Measurements from ENCODE around the gene GPR143.
"Not testable (repeated sequence)": the region's sequence is repeated elsewhere in the genome, so short reads cannot be mapped to it uniquely, and the experiment has no call there.

The GPR143 gene

DNA sequence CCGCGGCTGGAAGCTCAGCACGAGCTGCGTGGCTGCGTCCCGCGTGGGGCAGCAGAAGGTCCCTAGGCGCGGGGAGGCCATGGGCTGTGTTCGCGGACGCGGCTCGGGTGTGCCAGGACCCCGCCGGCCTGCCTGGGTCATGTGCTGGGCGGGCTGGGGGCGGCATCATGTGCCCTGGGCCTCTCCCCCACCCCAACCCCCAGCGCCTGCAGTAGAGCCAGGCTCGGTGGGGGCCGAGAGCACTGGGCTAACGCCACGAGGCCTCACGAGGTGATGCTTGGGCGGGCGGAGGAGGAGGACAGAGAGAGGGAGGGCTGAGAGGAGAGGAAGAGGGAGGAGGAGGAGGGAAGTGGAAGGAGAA lies at the start of gene GPR143:
Gene GPR143 (minus strand): TSS at position 111 of the 361 bp plus-strand sequence. CDS start 30 bp downstream, at position 81.
- DNase-seq: no peak

DNA sequence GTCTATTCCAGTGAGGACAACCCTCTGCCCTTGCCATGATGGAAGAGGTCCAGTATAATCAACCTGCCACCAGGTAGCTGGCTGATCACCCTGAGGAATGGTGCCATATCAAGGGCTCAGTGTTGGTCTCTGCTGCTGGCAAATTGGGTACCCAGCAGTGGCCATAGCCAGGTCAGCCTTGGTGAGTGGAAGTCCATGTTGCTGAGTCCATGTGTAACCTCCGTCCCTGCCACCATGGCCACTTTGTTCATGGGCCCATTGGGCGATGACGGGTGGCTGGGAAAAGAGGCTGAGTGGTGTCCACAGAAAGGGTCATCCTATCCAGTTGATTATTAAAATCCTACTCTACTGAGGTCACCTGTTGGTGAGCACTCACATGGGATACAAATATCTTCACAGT lies 45.4 kb upstream of the GPR143 start:
- not testable (repeated sequence) for DNase-seq

DNA sequence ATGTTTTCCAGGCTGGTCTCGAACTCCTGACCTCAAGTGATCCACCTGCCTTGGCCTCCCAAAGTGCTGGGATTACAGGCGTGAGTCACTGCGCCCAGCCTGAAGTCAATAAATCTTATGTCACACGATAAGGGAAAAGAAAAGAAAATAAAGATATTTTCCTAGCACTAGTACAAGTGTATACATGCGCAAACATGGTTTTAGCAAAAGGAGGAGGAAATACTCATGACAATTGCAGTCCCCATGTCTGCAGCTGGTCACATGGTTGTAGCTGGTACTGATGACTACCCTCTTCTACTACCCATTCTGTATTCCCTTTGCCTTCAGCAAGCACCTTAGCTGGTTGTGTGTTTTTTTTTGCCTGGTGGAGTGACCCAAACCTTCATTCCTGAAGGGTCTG lies 44.2 kb upstream of the GPR143 start:
- not testable (repeated sequence) for DNase-seq

DNA sequence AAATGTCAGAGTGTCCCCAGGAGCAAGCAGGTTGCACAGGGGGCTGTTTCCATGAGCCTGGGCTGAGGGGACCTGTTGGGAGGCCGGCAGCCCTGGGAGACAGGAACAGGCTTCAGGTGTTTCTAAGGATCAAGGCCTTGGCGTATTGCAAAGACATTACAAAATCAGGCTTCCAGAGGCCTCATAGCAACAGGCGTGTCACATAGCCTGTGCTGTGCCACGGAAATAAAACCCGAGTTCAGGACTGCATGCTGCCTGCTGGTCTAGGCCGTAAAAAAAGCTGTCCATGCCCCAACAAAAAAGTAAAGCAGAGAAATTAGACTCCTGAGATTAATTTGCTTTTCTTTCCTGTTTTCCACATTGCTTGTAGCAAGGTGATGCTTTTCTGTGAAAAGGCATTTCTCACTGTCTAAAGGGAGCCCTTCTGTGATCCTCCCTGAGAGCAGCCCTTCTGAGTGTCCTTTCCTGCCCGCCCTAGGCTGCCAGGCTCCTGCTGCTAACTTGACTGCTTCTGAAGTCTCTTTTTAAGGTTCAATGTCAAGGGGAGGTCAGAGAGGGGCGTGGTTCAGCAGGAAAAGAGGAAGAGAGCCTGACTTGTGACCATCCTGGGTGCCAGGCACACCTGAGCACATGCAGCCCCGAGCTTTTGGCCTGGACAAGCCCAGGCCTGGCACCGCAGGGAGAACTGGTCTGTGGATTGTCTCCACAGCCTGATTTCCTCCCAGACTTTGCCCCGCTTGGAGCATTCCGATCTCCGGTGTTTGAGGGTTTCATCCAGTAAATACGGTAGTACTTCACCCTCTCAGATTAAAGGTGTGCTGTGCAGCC lies 41.9 kb upstream of the GPR143 start:
- DNase-seq: no peak

DNA sequence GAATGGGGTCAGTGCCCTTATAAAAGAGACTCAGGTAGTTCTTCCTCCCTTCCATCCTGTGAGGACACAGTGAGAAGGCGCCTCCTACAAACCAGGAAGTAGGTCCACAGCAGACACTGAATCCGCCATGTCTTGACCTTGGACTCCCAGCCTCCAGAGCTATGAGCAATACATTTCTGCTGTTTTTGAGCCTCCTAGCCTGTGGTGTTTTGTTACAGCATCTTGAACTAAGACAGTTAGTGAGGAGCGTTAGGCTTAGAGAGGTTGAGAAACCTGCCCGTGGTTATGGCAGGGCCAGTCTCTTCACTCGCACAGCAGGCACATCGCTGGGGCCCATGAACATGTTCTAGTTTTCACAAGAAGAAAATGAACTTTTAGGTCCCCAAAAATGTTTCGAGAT lies 40.3 kb upstream of the GPR143 start:
- no peak for DNase-seq

DNA sequence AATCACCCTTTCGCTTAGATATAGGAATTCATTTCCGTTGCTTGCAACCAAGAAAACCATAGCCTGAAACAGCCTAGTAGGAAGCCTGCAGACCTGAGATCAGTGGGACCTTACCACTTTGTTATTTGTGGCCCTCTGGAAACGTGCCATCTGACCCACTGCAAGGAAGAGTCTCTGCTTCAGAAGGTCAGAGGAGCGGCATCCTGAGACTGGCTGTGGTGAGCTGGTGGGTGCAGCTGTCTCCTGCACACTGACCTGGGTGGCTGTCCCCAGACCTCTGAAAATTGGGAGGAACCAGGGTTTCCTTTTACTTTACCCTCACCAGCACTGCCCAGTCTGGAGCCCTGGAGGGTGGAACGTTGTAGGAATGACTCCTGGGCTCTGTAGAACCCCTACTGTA lies 38.8 kb upstream of the GPR143 start:
- no peak for DNase-seq

DNA sequence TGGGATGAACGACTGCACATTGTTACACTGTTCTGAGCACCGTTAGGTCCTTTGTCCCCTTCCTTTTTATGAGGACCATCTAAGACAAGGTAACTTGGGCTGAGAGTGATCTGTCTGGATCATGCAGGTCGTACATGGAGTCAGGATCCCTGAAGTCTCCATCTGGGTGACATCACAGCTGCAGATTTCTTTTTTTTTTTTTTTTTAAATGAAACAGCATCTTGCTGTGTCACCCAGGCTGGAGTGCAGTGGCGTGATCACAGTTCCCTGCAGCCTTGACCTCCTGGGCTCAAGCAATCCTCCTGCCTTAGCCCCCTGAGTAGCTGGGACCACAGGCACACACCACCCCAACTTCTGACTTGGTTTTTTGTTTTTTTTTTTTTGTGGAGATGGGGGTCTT lies 37.1 kb upstream of the GPR143 start:
- DNase-seq: no peak

DNA sequence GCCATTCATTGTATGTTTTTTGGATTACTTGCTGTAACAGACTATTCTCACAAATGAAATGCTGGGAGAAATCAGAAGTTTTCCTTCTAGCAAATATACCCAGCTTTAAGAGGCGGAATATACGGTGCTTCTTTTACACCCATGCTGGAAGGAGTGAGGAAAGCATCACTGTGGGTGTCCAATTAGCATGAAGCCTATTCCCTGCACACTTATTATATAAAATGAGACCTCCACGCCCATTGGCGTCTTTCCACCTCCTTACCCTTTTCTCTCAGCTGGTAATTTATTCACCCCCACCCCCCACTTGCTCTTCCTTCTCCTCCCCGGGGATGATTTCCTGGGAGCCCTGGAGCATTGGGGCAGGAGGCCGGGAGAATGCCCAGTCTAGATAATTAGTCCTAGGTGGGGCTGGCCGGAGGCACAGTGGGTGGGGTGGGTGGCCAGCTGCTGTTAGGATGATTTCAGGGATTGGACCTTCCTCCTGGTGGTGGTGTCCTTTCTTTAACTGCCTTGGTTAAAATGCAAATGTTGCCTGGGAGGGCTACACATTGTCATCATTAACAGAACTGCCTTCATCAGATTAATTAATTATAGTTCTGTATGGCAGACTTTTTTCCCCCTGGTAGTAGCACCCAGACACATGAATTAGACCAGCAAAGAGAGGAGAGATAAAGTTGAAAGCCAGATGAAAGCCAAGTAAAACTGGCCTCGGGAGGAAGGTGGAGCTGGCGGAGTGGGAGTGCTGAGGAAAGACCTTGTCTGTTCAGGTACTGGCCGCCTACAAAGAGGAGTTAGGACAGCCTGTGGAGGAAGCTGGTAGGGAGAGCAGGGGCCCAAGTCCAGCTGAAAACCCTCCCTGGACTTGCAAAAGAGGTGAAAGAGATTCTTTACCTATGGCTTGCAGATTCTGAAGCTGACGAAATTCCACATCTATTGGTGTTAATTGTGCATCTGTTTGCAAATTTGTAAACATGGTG lies 32.0 kb upstream of the GPR143 start:
- no peak for DNase-seq

DNA sequence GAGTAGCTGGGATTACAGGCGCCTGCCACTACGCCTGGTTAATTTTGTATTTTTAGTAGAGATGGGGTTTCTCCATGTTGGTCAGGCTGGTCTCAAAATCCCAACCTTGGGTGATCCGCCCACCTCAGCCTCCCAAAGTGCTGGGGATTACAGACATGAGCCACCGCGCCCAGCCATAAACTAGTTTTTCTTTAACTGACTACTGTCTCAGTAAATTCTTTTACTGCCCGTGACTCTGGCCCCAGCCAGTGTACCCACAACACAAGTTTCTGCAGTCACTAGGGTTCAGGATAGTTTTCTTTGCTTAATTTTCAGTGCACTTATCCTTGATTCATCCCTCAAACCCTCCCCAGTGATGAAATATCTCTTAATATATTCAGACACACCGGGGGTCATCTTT lies 28.8 kb upstream of the GPR143 start:
- no peak for DNase-seq

DNA sequence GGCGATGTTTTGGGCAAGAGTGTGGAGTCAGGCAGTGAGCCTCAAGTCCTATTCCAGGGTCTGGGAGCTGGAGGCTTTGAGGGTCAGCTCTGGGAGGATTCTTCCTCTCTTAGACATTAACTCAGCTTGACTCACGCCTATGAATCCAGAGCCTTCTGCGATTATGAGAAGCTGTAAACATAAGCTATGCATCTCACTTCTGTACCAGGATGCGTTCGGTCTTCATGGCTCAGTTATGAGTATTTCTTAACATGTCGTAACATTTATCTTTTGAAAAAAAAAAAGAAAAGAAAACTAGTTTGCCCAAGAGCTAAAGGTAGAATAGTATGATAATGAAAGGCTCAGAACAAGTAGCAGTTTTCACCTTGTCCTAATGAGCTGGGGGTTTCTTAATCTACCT lies 25.2 kb upstream of the GPR143 start:
- no peak for DNase-seq

DNA sequence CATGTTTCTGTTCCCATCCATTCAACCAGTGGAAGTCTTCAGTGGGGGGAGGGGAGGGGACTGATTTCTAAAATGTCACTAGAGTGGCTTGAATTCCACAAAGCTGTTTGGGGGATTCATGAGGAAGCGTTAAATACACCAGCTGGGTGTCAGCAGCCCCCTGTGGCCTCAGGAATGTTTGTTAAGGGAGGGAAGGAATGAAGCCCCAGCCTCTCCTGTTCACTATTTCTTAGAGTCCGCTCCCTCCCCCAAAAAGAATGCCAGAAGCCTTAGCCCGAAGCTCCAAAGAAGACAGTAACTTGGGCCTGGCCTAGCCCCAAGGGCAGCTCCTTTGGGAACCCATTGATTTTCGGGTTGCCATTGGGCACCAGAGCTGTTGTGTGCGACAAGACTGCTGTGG lies 23.9 kb upstream of the GPR143 start:
- DNase-seq: no peak

DNA sequence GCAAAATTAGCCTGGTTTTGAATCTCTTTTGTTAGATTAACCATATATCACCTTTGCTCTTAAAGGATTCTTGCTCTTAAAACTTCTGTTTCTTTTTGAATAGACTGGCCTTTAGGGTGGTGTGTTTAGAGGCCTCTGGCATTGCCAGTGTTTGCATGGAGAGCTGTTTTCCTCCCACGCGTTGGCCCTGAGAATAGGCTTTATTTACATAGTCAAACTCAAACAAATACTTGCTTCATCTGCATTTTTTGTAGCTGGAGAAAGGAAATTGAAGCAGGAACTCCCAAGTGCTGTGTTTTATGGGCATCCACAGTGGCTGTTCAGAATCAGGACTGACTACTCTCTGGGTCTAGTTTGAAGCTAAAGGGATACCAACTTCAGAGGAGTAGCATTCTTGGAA lies 23.3 kb upstream of the GPR143 start:
- peak; percentile 60 for DNase-seq

DNA sequence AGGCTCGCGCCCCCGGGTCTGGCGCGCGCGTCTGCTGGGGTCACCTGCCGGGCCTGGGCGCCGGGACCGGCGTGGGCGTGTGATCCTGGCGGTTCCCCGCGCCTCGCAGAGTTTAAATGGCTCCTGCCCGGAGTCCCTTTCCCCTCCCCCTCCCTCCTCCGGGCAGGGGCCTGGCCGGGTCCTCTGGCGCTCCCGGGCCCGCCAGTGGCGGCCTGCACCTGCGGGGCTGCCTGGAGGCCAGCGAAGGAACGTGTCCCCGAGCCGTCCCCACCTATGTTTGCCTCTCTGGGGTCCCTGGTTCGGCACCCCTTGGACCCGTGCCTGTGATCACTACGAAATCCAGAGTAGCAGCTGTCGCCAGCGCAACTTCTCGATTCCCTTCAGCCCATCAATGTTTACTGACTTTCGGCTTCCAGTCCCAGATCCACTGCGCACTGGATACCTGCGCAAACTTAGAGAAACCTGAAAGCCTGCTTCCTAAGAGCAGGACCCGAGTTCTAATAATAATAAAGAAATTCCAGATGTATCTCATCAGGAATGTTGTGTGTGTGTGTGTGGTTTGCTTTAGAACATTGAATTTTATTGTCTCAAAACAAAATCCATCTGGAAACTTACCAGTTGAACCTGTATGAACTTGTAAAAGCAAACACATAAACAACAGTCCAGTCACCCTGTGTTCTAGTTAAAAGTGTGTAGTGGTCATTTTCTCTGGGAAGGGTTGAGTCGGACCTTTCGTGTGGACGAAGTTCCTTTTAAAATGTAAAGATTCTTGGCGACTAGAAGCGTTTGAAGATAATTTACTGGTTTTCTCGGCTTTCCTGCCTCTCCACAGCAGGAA lies 21.4 kb upstream of the GPR143 start:
- DNase-seq: no peak

DNA sequence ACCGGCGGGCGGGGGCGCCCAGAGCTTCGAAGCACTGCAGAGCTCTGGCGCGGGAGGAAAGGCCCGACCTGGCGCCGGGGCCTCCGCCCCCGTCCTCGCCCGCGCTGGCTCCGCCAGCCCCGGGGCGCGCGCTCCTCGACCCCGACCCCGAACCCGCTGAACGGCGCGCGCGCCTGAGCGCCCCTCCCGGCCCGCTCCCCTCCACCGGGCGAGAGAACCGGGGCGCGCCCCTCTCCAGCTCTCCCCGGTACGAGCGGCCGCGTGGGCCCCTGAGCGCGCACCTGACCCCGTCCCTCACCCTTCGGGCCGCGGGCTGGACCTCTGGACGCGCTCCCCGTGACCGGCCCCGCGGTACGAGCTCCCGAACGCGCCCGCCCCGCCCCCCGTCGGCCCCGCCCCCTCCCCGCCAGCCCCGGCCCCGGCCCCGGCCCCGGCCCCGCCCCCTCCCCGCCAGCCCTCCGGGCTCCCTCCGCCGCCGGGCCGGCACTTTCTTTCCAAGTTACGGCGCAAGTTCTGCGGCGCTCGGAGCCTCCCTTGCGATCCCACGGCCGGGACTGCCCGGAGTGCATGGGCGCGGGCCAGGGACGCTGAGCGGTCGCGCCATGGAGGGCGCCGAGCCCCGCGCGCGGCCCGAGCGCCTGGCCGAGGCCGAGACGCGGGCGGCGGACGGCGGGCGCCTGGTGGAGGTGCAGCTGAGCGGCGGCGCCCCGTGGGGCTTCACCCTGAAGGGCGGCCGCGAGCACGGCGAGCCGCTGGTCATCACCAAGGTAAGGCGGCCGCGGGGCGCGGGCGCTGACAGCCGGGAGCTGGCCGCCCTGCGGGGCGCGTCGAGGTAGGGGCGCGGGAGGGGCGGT lies 20.5 kb upstream of the GPR143 start, which contains the start of gene SHROOM2:
Gene SHROOM2 (plus strand): TSS at position 486 of the 854 bp plus-strand sequence. CDS start 117 bp downstream, at position 603.
- DNase-seq: no peak

DNA sequence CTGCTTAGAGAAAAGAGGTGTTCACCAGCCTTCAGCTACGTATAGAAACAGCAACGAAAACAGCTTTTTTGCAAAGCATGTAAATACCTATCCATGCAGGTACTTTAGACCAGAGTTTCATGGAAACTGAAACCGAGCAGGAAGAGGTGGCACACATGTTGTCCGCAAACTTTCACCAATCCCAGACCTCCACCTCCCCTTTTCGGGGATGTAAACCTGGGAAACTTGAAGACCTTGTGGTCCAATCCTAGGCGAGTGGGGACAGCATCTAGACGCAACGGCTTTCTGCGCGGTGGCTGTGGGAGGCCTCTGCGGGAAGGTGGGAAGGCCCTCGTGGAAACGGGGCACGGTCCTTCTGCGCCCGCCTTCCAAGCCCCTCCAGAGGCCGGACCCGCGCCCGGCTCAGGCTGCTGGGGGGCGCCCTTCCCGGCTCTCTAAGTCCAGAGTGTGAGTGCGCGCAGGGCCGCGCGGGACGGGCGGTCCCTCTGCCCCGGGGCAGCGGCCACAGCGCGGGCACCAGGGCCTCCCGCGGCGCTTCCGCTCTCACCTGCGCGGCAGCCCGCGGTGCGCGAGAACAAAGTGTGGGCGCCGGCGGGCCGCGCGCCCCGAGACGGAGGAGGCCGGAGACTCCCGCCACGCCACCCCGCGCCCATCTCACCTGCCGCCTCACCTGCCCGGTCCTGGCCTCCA lies 19.8 kb upstream of the GPR143 start:
- DNase-seq: no peak

DNA sequence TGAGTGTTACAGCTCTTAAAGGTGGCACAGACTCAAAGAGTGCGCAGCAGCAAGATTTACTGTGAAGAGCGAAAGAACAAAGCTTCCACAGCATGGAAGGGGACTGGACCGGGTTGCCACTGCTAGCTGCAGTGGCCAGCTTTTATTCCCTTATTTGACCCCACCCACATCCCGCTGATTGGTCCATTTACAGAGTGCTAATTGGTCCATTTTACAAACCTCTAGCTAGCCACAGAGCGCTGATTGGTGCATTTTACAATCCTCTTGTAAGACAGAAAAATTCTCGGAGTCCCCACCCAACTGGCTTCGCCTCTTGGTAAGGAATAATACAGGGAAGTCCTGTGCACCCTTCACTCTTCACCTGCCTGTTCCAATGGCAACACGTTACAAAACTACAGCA lies 18.7 kb upstream of the GPR143 start:
- DNase-seq: no peak

DNA sequence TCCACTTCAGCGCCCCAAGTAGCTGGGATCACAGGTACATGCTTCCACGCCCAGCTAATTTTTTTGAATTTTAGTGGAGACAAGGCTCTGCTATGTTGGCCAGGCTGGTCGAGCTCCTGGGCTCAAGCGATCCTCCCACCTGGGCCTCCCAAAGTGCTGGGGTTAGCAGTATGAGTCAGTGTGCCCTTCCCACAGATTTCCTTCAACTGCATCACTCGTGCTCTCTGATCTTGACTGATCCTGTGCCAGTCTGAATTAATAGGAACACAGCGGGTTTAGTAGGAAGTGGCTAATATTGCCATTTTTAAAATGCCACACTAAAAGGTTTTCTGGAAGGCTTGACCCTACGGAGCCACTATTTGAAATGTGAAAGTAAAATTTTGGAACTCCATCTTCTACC lies 16.3 kb upstream of the GPR143 start:
- no peak for DNase-seq

DNA sequence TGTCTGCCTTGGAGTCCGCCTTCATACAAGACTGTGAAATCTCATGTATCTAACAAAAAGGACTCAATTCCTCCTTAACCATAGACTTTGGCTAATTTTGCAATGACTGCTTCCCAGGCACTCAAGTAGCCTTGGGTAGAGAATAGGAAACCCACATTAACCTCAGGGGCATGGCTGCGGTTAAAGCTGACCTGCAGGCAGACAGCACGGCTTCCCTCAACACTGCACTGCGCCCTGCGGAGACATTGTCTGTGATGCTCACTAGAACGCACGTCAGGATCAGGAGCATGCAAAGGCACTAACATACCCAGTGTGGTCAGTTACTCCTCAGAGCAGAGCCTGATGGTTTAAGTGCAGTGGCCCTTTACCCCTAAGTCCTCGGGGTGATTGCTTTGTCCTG lies 10.3 kb upstream of the GPR143 start:
- no peak for DNase-seq

DNA sequence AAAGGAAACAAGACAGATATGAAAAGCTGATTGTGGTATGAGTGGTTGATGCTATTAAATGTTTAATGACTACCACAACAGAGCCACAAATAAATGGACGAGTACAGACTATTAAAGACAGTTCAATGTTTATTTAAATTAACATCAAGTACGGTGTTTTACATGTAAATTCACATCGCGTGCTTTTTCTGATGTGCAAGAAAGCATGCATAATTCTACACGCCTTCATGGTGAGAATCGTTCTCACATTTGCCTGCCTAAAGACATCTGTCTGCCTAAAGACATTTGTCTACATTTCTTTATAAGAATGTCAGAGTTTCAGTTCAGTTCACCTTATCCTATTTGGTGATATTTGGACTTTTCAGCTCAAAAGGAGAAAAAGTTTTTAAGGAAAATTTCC lies 7.3 kb upstream of the GPR143 start:
- no peak for DNase-seq

DNA sequence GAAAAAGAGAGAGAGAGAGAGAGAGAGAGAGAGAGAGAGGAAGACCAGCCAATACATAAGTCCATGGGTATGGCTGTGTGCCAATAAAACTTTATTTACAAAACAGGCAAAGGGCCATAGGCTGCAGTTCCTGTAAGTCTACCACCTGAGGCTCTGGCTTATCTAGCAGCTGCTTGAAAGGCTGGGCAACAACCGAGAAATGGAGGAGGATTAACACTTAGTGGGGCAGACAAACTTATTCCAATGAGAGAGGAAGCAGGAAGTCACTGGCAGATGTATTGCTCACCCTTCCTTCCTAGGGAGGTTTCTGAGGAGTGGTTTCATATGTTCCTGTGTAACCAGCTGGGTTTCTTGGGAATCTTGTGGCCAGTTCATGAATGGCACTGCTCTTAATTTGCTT lies 4.7 kb upstream of the GPR143 start:
- no peak for DNase-seq

DNA sequence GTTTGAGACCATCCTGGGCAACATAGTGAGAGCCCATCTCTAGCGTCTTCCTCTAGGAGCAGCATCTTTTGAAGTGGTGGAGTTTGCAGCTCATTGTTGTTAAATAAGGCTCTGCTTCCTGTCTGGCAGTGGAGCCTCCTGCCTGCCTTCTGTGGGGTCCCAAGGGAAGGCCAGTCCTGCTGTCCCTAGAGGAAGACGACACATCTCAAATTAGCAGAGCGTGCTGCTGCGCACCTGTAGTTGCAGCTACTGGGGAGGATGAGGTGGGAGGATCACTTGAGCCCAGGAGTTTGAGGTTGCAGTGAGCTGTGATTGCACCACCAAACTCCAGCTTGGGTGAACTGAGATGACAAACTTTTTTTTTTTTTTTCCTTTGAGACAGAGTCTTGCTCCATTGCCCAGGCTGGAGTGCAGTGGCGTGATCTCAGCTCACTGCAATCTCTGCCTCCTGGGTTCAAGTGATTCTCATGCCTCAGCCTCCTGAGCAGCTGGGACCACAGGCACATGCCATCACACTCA lies 2.7 kb upstream of the GPR143 start:
- DNase-seq: peak; percentile 0

Measured in DMS153 (cell line).